HG02571 (cell line): ENCODE measurements around the gene TOLLIP.

Source experiments
- ATAC-seq: cut with Tn5 transposase; IDR thresholded peaks from one replicate; pipeline ENCODE4 v1.9.1; 2021; ENCODE audit warnings: mild to moderate bottlenecking, moderate library complexity; ENCODE audit not compliant: unreplicated experiment

TOLLIP gene

DNA sequence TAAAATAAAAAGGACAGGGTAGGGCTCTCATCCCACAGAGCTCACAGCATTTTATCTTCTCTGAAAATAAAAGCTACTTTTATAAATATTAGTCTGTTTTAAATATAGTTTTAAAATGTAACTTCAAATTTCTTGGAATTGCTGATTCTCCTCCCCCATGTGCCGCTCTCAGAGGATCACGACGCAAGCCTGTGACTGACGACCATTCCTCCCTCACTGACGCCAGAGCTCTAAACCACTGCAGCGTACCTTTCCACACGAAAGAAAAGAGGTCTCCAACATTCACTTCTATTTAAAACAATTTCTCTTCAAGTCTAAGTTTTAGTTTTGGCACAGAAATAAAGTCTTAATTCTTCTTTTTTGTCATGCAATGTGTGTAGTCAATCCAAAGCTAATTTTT is 9.3 kb downstream of the TOLLIP start:
- no peak for ATAC-seq

DNA sequence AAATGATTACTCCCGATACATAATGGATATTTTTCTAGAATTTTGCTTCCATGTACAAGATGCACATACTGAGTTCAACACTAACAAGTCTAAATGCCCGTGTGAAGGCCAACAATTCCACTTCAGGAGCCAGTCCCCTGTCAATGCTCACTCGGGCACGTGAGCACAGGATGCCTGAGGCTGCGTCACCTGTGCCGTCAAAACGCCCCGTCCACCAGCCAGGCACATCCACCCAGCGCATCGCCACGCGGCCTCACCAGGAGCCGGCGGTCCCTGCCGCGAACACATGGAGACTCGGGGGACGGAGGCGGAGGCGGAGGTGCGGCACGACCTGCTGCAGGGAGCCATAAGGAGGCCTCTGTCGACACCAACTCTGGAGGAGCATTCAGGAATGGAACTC is 9.8 kb downstream of the TOLLIP start:
- ATAC-seq: no peak

DNA sequence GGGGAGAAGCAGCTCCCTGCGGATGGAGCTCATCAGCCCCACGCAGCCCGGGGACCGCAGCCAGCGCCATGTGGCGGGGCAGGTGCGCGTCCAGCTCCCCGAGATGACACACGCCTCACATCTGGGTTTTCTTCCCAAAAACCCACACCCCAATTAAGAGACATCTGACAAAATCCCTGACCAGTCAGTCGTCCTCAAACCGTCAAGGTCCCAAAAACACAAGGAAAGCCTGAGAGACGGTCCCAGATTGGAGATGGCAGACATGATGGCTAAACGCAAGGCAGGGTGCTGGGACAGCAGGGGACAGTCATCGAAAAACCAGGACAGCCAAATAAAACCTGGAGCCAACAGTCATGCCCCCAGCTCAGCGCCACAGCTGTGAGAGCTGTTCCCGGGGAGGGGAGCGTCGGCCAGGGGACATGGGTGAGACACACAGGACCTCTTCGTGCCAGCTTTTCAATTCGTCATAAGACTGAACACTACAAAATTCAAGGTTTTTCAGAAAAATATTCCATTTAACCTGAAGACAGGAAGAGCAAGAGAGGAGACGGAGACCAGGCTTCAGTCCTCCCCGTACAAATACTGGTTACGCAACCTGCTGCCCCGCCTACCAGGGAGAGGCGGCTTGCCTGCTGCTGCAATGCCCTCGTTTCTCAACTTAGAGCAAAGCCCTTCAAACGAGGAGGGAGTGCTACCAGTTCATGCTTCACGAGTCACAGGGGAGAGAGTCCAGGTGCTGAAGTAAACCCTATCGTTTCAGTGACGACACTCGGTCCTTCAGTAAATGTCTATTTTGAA is 10.5 kb downstream of the TOLLIP start:
- ATAC-seq: no peak

DNA sequence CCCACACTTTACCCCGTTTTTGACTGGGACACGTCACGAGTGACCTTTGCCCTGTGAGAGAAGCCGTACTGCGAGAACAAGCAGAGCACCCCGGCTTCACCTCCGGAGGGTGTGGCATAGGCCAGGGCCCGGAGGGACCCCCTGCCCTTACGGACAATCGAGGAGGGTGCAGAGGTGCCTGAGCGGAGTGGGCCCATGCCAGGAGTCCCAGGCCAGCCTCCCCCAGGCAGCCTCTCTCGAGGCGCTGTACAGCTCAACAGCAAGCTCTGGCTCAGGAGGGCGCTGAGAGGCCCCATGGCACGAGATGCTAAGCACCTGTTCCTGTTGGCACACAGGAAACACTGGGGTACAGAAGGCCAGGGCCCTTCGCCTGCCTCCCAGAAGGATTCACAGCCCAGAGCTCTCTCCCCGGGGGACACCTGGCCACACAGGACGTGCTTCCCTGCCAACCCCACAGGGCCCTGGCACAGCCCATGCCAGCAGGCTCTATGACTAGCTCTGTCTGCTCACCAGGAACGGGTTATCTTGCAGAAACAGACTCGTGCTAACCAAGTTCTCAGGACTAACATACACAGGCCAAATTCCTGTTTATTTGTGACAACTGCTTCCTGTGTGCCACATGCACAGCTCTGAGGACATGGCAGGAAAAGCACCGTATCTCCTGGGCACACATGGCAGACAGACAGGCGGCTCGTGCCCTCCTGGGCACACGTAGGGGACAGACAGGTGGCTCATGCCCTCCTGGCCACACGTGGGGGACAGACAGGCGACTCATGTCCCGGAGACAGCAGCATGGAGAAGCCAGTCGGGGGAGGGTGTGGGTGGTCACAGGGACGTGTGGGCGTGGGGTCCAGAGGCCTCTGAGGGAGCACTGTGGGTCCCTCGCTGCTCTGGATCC is 11.6 kb downstream of the TOLLIP start:
- no peak for ATAC-seq

DNA sequence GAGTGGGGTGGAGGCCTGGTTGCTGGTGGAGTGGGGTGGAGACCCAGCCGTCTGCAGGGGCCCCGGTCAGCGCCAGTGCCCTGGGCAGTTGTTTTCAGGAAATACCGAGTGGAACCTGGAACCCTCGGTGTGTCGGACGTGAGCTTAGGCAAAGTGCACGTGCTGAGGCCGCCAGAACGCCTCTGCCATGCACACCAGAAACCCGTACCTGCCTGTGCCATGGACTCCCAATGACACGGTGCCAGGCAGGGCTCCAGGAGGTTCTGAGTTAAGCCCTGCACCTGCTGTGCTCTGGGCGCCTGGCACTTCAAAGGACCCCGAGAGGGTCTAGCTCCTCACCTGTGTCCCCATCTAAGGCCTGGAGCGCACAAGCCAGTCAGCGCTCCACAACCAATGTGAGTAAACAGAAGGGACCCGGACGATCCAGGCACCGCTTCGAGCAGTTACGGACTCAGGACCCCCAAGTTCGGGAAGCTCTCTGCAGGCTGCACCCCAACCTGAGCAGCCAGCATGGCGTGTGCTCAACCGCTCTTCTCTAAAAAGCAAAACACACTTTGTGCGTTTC is 12.3 kb downstream of the TOLLIP start:
- ATAC-seq: no peak

DNA sequence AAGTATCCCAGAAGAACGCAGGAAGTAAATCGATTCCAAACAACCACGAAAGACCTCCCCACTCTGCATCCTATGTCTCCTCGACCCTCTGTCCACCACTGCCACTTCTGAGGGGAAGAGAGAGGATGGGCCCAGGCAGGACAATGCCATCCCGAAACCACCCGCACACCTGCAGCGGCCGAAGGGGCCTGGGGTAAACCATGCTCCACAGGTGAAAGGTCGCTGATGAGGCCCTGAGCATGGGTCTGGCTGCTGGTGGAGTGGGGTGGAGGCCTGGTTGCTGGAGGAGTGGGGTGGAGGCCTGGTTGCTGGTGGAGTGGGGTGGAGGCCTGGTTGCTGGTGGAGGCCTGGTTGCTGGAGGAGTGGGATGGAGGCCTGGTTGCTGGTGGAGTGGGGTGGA is 13.1 kb downstream of the TOLLIP start:
- ATAC-seq: no peak

DNA sequence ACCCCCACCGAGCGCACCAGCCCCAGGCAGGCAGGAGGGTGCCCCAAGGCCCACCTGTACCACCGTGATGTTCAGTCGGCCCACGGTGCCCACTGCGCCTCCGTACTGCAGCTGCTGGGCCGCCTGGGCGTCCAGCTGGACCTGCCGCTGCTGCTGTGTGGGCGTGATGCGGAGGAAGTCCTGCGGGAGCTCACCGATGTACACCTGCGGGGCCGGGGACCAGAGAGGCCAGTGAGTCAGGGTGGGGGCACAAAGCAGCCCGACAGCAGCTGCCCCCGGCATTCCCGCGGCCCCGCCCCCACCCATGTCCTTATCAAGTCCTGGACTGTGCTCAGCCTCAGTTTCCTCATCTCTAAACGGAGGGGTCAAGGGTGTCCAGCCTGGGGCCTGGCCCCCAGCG is 13.8 kb downstream of the TOLLIP start:
- no peak for ATAC-seq

DNA sequence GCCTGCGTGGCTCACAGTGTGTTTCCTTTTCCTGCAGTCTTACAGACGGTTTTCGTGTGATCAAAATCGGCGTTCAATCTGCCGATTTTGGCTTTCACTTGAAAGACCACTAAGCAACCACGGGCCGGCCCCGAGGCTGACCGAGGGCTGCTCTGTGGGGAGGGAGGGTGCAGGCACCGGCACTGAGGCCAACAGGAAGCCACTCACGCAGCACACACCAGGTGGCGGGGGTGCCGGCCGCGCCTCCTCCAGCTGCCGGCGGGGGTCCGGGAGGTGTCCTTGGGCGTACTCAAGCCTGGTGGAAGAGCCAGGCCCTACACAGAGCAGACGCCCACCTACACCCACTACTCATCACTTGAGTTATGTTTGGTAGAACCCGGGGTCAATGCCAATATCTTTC is 14.3 kb downstream of the TOLLIP start:
- ATAC-seq: no peak

DNA sequence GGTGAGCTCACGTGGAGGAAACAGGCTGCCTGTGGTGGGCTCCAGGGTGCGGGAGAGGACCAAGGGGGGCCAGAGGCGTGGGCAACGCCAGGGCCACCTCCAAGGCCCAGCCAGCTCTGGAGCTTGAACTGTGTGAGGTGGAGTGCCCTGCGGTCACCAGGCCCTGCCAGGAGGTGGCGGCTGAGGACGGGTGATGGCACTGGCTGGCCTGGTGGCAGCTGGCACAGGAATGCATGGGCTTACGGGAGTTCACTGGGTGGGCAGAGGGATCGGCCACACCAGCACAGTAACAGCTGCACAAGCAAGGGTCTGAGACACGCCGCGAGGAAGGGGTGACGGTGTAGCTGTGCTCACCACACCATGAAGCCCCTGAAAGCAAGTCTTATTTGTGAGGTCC is 15.8 kb downstream of the TOLLIP start:
- no peak for ATAC-seq

DNA sequence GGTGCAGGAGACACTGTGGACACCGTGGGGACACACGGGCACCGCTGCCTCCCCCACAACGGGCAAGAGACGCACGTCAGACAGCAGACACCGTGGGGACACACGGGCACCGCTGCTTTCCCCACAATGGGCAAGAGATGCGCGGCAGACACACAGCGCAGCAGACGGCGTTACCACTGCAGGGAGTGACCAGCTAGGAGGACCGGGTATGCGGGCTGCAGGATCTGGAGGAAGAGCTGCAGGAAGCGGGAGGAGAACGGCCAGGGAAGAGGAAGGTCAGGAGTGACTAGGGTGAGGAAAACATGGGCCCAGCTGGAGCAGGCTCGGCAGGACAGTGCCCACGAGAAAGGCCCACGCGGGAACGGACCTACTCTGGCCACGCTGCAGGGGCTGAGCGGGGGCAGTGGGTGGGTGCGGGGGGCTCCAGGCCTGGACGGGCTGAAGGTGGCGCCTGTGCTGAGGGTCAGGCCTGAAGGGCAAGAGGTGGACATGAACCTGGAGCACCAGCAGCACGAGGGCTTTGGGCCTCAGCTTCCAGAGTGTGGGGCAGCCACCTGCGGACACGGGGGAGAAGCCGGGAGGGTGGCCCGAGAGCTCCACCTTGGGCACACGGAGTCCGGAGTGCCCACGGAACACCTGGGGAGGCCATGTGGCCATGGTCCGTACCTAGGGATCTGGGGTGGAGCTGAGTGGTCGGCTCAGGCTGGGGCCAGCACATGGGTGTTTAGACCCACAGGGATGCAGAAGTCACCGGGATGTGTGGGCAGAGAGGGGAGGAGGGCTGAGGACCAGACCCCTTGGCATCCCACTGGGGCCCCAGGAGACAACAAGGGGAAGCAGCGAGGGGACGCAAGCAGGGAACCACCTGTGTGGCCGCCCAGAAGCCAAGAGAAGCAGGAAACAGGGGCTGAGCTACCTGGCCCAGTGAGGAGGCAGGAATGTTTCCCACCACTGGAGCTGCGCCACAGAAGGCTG is 16.5 kb downstream of the TOLLIP start:
- ATAC-seq: no peak

DNA sequence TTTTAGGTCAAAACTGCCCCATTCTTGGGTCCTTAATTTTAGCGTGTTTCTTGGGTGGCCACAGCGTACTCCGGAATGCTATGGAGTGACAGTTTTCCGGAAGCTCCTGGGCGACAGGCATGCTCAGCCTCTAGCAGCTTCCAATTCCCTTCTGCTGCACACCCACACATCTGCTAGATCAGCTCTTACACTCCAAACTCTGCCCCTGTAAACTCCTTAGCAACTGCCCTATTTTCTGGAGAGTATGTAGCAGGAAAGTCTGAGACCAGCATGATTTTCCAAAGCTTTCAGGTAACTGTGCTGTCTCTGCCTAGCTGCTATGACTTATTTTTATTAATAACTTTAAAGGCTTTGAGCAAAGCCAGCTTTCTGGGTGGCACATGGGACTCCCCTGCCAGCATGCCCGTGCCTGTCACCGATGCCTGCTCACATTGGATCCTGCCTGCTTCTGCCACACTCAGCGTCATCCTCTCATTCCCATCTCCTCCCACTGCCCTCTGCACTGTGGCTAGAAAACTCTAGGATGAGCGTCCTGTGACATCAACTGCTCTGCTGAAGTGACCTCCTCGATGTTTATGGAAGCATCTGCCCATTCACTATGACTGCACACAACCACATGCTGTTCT is 17.3 kb downstream of the TOLLIP start:
- ATAC-seq: no peak

DNA sequence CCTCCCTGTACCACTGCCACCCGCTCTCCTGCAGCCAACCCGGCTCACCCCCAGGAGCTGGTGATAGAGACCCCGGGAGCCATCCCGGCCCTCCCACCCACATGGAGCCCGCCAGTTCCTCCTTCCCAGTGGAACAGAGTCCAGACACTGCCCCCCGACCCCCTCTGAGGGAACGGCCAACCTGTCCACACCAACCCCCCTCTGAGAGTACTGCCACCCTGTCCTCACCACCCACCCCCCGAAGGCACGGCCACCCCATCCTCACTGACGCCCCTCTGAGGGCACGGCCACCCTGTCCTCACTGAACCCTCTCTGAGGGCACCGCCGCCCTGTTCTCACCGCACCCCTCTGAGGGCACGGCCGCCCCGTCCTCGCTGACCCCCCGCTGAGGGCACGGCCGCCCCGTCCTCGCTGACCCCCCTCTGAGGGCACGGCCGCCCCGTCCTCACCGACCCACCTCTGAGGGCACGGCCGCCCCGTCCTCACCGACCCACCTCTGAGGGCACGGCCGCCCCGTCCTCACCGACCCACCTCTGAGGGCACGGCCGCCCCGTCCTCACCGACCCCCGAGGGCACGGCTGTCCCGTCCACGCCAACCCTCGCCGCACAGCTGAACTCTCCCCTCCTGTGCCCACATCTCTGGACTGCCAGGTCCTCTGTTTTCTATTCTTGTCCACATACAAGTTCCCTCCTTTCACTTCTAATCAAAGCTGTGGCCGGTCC is 18.0 kb downstream of the TOLLIP start:
- ATAC-seq: no peak

DNA sequence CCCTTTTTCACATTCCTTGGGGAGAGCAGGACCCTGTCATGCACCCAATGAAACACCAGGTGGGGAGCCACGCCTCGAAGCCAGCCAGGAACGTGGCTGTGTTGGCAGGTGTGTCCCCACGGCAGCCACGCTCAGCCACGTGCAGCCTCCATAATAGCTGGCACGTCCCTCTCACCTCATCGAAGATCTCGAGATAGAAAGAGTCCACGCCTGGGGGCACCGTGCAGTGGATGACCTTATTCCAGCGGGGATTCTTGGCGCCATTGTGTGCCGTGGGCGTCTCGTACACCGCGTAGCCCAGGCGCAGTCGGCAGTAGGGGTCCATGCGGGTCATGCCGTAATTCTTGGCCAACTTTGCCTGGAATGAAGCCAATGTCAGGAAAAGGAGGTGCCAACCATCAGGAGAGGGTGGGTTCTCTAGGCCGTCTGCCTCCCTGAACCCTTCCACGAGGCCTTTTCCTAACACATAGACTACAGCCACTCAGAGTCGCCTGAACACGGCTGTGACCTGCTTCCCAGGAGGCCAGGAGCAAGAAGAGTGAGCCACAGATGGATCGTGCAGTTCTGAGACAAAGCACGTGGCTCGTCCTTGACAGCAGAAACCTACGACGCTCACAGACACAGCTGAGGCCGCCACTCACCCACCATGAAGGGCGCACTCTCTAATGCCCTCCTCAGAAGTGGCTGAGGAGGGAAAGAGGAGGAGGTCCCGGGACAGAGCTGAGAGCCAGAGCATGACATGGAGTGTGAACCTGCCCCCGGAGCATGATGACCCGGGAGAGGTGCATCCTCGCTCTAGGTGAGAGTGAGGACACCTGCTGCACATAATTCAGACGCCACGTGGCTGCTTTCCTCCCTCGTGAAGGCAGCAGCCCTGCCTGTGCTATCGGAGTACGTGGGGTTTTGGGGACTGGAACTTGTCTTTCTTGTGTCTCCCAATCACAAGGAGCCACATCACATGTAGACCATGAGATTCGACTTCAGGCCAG is 19.1 kb downstream of the TOLLIP start:
- no peak for ATAC-seq

DNA sequence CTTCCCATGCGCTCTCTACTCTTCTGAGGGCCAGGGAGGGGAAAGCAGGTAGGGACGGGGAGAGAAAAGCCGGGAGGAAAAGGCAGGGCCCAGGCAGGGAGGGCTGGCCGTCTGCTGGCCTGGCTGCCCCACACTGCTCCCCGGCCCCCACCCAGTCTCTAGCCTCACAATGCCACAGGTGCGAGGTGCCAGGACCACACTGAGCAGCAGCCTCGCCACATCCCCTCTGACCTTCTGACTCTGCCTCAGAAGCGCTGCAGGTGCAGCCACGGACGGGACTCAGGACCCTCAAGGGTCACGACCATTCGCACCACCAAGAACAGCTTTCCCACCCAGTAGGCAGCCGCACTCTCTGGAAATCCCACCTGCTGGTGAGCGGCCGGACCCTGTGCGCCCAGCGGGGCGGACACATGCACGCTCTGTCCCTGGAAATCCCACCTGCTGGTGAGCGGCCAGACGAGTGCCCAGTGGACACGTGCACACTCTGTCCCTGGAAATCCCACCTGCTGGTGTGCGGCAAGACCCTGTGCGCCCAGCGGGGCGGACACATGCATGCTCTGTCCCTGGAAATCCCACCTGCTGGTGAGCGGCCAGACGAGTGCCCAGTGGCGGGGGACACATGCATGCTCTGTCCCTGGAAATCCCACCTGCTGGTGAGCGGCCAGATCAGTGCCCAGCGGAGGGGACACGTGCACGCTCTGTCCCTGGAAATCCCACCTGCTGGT is 20.1 kb downstream of the TOLLIP start:
- ATAC-seq: no peak

DNA sequence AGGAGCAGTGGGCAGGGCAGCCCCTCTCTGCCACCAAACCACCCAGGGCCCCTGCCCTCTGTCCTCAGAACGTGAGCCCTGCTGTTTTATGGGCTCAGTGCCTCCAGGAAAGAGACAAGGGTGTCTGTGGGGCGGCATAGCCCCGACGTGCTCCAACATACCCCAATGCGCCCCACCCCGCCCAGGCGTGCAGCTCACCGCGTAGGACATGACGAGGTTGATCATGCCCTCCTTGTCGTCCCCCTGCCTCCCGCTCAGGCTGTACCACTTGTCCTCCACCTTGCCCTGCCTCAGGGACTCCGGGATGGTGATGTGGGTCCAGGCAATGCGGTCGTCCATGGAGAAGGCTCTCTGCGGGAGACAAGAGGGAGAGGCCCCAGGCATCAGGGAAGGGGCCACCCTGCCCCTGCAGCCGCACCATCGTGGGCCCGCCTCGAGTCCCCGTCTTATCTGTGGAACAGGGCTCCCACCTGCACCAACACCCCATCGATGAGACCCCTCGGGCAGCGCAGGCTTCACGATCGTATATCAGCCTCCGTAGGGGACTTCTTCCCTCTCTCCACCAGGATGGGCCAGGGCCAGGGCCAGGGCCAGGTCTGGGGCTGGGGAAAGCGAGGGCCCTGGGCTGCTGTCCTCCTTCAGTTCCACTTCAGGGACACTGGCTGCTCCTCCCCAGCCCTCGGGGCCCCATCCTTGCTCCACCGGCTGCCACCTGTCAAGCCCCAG is 20.8 kb downstream of the TOLLIP start:
- no peak for ATAC-seq

DNA sequence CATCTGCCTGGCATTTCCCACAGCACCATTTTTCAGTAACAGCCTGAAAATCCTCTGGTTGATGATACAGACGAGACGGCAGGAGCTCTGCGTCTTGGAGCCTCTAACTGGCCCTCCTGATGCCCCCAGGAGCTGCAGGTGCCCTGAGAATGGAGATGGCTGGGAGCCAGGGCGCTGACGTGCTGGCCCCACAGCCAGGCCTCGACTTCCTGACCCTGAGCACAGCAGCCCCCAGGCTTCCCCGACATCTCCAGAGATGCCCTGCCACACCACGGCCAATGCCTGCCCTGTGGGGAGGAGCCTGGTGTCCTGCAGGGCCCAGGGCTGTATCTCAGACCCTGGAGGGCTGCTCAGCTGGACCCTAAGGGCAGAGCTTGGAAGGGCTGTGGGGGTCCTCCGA is 21.5 kb downstream of the TOLLIP start:
- ATAC-seq: no peak

DNA sequence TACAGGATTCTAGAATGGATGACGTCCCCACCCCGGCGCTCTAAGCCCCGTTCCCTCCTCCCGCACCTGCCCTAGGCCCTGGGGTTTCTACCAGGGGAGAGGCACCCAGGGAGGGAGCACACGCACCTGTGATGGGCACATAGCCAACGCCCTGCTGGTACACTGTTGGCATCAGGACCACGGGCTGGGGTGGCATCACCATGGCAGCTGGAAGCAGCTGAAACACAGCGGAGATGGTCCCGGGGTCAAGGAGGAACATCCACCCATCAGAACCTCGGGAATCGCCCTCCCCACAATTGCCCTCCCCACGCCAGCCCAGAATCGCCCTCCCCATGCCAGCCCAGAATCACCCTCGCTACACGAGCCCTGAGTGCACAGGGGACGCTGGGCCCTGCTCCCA is 23.6 kb downstream of the TOLLIP start:
- ATAC-seq: no peak
